ENCODE results near the gene CD274.
"Not testable (repeated sequence)": the region's sequence is repeated elsewhere in the genome, so short reads cannot be mapped to it uniquely, and the experiment has no call there.

The CD274 gene

DNA sequence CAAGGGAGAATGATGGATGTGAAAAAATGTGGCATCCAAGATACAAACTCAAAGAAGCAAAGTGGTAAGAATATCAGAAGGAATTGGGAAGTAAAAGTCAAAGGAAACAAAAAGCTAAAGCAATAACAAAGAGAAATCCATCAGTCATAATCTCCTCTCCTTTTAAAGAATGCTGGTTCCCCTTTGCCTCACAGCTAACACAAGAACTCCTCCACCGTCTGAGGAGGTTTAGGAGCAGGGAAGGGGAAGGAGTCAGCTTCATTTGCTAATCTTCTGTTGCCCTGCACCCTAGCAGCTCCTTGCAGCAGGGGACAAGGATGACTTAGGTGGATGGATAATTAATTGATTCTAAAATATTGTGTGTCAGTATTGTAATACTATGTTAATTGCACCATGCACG is 16.4 kb downstream of the CD274 start:
- TF ChIP-seq, protein P1, sequence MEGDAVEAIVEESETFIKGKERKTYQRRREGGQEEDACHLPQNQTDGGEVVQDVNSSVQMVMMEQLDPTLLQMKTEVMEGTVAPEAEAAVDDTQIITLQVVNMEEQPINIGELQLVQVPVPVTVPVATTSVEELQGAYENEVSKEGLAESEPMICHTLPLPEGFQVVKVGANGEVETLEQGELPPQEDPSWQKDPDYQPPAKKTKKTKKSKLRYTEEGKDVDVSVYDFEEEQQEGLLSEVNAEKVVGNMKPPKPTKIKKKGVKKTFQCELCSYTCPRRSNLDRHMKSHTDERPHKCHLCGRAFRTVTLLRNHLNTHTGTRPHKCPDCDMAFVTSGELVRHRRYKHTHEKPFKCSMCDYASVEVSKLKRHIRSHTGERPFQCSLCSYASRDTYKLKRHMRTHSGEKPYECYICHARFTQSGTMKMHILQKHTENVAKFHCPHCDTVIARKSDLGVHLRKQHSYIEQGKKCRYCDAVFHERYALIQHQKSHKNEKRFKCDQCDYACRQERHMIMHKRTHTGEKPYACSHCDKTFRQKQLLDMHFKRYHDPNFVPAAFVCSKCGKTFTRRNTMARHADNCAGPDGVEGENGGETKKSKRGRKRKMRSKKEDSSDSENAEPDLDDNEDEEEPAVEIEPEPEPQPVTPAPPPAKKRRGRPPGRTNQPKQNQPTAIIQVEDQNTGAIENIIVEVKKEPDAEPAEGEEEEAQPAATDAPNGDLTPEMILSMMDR (IDR thresholded peaks at IDR 0.05; ENCODE audit: insufficient read depth, low read length, poor library complexity, severe bottlenecking): no peak
- peaks cover 26% of the 10 kb centered on the region for H3K36me3 ChIP-seq (ENCODE audit: control insufficient read depth, insufficient read depth, low read length)
- no peak overlapping the region for H3K4me3 ChIP-seq (replicated peaks; ENCODE audit: low read depth, low read length)

DNA sequence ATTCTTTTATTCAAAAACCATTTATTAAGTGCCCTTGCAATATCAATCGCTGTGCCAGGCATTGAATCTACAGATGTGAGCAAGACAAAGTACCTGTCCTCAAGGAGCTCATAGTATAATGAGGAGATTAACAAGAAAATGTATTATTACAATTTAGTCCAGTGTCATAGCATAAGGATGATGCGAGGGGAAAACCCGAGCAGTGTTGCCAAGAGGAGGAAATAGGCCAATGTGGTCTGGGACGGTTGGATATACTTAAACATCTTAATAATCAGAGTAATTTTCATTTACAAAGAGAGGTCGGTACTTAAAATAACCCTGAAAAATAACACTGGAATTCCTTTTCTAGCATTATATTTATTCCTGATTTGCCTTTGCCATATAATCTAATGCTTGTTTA is 18.5 kb downstream of the CD274 start:
- TF ChIP-seq, protein P1 (IDR thresholded peaks at IDR 0.05; ENCODE audit: insufficient read depth, low read length, poor library complexity, severe bottlenecking): no peak
- Histone ChIP-seq H3K4me3 (replicated peaks; ENCODE audit: low read depth, low read length) (no peak overlapping the region), H3K36me3 (ENCODE audit: control insufficient read depth, insufficient read depth, low read length) (peaks cover 18% of the 10 kb centered on the region), H3K27me3 (replicated peaks; ENCODE audit: control insufficient read depth, insufficient read depth, low read length) (no peaks in the 10 kb centered on the region)
- DNase-seq (ENCODE audit: extremely low read depth, insufficient read length): no peak

More for the DNA sequence above, 16.4 kb downstream of the CD274 start:
- H3K27me3 ChIP-seq (replicated peaks; ENCODE audit: control insufficient read depth, insufficient read depth, low read length): no peaks in the 10 kb centered on the region
- DNase-seq (ENCODE audit: extremely low read depth, insufficient read length): no peak

DNA sequence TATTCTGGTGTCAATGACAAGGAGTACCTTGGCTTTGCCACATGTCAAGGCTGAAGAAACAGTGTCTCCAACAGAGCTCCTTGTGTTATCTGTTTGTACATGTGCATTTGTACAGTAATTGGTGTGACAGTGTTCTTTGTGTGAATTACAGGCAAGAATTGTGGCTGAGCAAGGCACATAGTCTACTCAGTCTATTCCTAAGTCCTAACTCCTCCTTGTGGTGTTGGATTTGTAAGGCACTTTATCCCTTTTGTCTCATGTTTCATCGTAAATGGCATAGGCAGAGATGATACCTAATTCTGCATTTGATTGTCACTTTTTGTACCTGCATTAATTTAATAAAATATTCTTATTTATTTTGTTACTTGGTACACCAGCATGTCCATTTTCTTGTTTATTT is 19.8 kb downstream of the CD274 start:
- Histone ChIP-seq H3K27me3 (replicated peaks; ENCODE audit: control insufficient read depth, insufficient read depth, low read length) (no peaks in the 10 kb centered on the region), H3K36me3 (ENCODE audit: control insufficient read depth, insufficient read depth, low read length) (peaks cover 12% of the 10 kb centered on the region), H3K4me3 (replicated peaks; ENCODE audit: low read depth, low read length) (no peak overlapping the region)
- no peak for DNase-seq (ENCODE audit: extremely low read depth, insufficient read length)
- TF ChIP-seq, protein P1 (IDR thresholded peaks at IDR 0.05; ENCODE audit: insufficient read depth, low read length, poor library complexity, severe bottlenecking): no peak

DNA sequence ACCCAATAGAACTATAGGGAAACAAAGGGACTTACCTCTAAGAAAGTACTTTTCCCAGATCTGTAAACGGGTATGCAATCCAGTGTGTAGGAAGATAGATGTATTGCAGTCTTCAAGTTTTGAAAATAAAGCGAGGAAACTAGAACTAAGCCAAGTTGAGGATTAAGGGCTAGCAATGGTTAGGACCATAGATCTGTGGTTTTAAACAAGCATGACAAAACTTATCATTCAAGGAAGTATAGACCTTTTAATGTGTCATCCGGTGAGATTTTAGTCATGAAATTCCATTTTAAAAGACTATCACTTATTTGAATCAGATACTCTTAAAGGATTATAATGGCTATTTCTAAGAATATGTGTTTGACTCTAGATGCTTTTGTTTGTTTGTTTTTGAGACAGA is 20.5 kb downstream of the CD274 start:
- Histone ChIP-seq H3K27me3 (replicated peaks; ENCODE audit: control insufficient read depth, insufficient read depth, low read length) (no peaks in the 10 kb centered on the region), H3K4me3 (replicated peaks; ENCODE audit: low read depth, low read length) (no peak overlapping the region), H3K36me3 (ENCODE audit: control insufficient read depth, insufficient read depth, low read length) (peaks cover 12% of the 10 kb centered on the region)
- no peak for DNase-seq (ENCODE audit: extremely low read depth, insufficient read length)
- TF ChIP-seq, protein P1 (IDR thresholded peaks at IDR 0.05; ENCODE audit: insufficient read depth, low read length, poor library complexity, severe bottlenecking): no peak

DNA sequence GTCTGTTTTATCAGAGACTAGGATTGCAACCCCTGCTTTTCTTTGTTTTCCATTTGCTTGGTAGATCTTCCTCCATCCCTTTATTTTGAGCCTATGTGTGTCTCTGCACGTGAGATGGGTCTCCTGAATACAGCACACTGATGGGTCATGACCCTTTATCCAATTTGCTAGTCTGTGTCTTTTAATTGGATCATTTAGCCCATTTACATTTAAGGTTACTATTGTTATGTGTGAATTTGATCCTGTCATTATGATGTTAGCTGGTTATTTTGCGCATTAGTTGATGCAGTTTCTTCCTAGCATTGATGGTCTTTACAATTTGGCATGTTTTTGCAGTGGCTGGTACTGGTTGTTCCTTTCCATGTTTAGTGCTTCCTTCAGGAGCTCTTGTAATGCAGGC is 25.3 kb downstream of the CD274 start:
- not testable (repeated sequence) for H3K27me3 ChIP-seq (replicated peaks; ENCODE audit: control insufficient read depth, insufficient read depth, low read length); DNase-seq (ENCODE audit: extremely low read depth, insufficient read length); H3K4me3 ChIP-seq (replicated peaks; ENCODE audit: low read depth, low read length); H3K36me3 ChIP-seq (ENCODE audit: control insufficient read depth, insufficient read depth, low read length)

DNA sequence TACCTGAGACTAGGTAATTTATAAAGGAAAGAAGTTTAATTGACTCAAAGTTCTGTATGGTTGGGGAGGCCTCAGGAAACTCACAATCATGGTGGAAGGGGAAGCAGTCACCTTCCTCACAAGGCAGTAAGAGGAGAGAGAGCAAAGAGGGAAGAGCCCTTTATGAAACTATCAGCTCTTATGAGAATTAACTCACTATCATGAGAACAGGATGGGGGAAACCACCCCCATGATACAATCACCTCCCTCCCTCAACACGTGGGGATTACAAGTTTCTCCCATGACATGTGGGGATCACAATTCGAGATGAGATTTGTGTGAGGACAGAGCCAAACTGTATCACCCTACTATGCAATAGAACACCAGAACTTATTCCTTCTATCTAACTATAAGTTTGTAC is 27.9 kb downstream of the CD274 start:
- no peak for DNase-seq (ENCODE audit: extremely low read depth, insufficient read length)
- H3K36me3 ChIP-seq (ENCODE audit: control insufficient read depth, insufficient read depth, low read length): no peaks in the 10 kb centered on the region
- H3K27me3 ChIP-seq (replicated peaks; ENCODE audit: control insufficient read depth, insufficient read depth, low read length): no peaks in the 10 kb centered on the region
- no peak overlapping the region for H3K4me3 ChIP-seq (replicated peaks; ENCODE audit: low read depth, low read length)
- TF ChIP-seq, protein P1 (IDR thresholded peaks at IDR 0.05; ENCODE audit: insufficient read depth, low read length, poor library complexity, severe bottlenecking): no peak
